Kidney (tissue), 22 donors: ENCODE data around the gene AP4M1. TPM values are rescaled to one million over a fixed set of nuclear protein-coding genes. Genes with fewer than 3 reads are reported as not detected.
A peak's percentile ranks its signal among the peaks of the same experiment; 100 is the strongest.

Experiments
- DNase-seq, 5 donors: peaks; one replicate each; pipeline ENCODE4 v3.0.0-alpha.2; 2013 to 2020
- FAIRE-seq: peaks from 2 replicates; lab custom pipeline; 2012; peaks lifted over from hg19 to GRCh38; lab: Jason Lieb, UNC
- H3K27ac ChIP-seq, 2 donors: one replicate each; pipeline ENCODE4 v1.7.0; 2013; ENCODE audit warnings: low read depth in 2 of 2, low read length in 2 of 2, inconsistent platforms in 1 of 2
- H3K27me3 ChIP-seq: one replicate; pipeline ENCODE4 v1.7.1; 2013; ENCODE audit warnings: low read length, inconsistent platforms; ENCODE audit not compliant: control insufficient read depth, insufficient read depth
- H3K36me3 ChIP-seq, 3 donors: one replicate each; pipeline versions ENCODE4 v1.7.0 to v1.7.1; 2013; ENCODE audit warnings: low read length in 3 of 3, control low read depth in 1 of 3, inconsistent platforms in 1 of 3; ENCODE audit not compliant: insufficient read depth in 3 of 3, control insufficient read depth in 2 of 3
- H3K4me1 ChIP-seq, 3 donors: one replicate each; pipeline versions ENCODE4 v1.7.0 to v1.7.1; 2013; ENCODE audit warnings: low read length in 3 of 3, inconsistent platforms in 1 of 3, low read depth in 1 of 3; ENCODE audit not compliant: control insufficient read depth in 2 of 3, insufficient read depth in 2 of 3
- H3K4me3 ChIP-seq, 3 donors: one replicate each; pipeline versions ENCODE4 v1.7.0 to v1.8.1; 2013; ENCODE audit warnings: low read length in 3 of 3, control low read depth in 1 of 3, inconsistent platforms in 1 of 3
- H3K9ac ChIP-seq, 3 donors: one replicate each; pipeline versions ENCODE4 v1.7.0 to v1.7.1; 2013; ENCODE audit warnings: low read length in 3 of 3, control low read depth in 1 of 3, inconsistent platforms in 1 of 3
- H3K9me3 ChIP-seq, 3 donors: one replicate each; pipeline versions ENCODE4 v1.7.0 to v1.7.1; 2013; ENCODE audit warnings: low read length in 3 of 3, control low read depth in 1 of 3, inconsistent platforms in 1 of 3; ENCODE audit not compliant: control insufficient read depth in 2 of 3, insufficient read depth in 1 of 3
- CTCF ChIP-seq: IDR thresholded peaks from 3 replicates; pipeline ENCODE4 v1.5.1; 2012; ENCODE audit warnings: mild to moderate bottlenecking, moderate library complexity, borderline replicate concordance; ENCODE audit not compliant: insufficient read depth; ENCODE audit errors: extremely low read depth
- intact Hi-C: fragments of 100-400 bp; cut with DNase I; formaldehyde crosslinking; loops from one replicate; pipeline ENCODE4 v1.11.1; 2022
- long read RNA-seq, 10 donors: library from polyadenylated mRNA in 1 of 10; unstranded in 1 of 10; transcript quantifications; one replicate each; pipeline ENCODE4 v2.0.0 and lab custom pipeline, GENCODE V29; 2021 to 2026
- polyA plus RNA-seq: library from polyadenylated mRNA; stranded (reverse); fragments of 350-450 nt; fragmentation: Illumina TruSeq; extraction: RNeasy Lipid Tissue Mini Kit (QIAGEN cat#74804); gene quantifications from one replicate; pipeline ENCODE4 v1.2.3, GENCODE V29; 2014; ENCODE audit warnings: low read depth, low replicate concordance; ENCODE audit not compliant: insufficient read depth
- total RNA-seq: library from RNA; stranded (reverse); fragmentation: NEBNext Ultra II Directional; extraction: Animal tissue kit (Norgen Biotek cat#: 25700); gene quantifications from one replicate; pipeline ENCODE4 v1.2.1, GENCODE V29; 2021
- donor health status: control.
- donor health status: control.
- donor health status: control.
- donor health status: control.
- donor health status: control.
- donor health status: DM: yes; HTN: yes; CAD: no.
- donor health status: Normal renal cell carcinoma (clear cell type).

Gene AP4M1, protein sequence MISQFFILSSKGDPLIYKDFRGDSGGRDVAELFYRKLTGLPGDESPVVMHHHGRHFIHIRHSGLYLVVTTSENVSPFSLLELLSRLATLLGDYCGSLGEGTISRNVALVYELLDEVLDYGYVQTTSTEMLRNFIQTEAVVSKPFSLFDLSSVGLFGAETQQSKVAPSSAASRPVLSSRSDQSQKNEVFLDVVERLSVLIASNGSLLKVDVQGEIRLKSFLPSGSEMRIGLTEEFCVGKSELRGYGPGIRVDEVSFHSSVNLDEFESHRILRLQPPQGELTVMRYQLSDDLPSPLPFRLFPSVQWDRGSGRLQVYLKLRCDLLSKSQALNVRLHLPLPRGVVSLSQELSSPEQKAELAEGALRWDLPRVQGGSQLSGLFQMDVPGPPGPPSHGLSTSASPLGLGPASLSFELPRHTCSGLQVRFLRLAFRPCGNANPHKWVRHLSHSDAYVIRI
- 22.8 TPM for total RNA-seq
- polyA plus RNA-seq: 16.4 TPM
- long read RNA-seq, donor 1, partial matches to known transcripts: 14 of 18 reads
- long read RNA-seq, donor 1, other reads (novel, unspliced or antisense): 0 of 18 reads
- long read RNA-seq, donor 2, partial matches to known transcripts: 13 of 23 reads
- long read RNA-seq, donor 2, other reads (novel, unspliced or antisense): 6 of 23 reads
- long read RNA-seq, donor 3, transcript AP4M1-201 (15 exons, 1,817 nt): major isoform, 5 of 46 reads
- long read RNA-seq, donor 3, partial matches to known transcripts: 41 of 46 reads
- long read RNA-seq, donor 3, other reads (novel, unspliced or antisense): 0 of 46 reads
- long read RNA-seq, donor 4, transcript AP4M1-201 (15 exons, 1,817 nt): major isoform, 5 of 39 reads
- long read RNA-seq, donor 4, partial matches to known transcripts: 26 of 39 reads
- long read RNA-seq, donor 4, other reads (novel, unspliced or antisense): 8 of 39 reads
- long read RNA-seq, donor 5: 0 reads
- long read RNA-seq, donor 6, partial matches to known transcripts: 0 of 3 reads
- long read RNA-seq, donor 6, other reads (novel, unspliced or antisense): 0 of 3 reads
- long read RNA-seq, donor 7, transcript AP4M1-201 (15 exons, 1,817 nt): major isoform, 12 of 33 reads
- long read RNA-seq, donor 7, partial matches to known transcripts: 7 of 33 reads
- long read RNA-seq, donor 7, other reads (novel, unspliced or antisense): 14 of 33 reads
- long read RNA-seq, donor 8, partial matches to known transcripts: 0 of 4 reads
- long read RNA-seq, donor 8, other reads (novel, unspliced or antisense): 0 of 4 reads
- long read RNA-seq, donor 9, partial matches to known transcripts: 0 of 1 reads
- long read RNA-seq, donor 9, other reads (novel, unspliced or antisense): 0 of 1 reads
- long read RNA-seq, donor 10, partial matches to known transcripts: 44 of 48 reads
- long read RNA-seq, donor 10, other reads (novel, unspliced or antisense): 0 of 48 reads

DNA sequence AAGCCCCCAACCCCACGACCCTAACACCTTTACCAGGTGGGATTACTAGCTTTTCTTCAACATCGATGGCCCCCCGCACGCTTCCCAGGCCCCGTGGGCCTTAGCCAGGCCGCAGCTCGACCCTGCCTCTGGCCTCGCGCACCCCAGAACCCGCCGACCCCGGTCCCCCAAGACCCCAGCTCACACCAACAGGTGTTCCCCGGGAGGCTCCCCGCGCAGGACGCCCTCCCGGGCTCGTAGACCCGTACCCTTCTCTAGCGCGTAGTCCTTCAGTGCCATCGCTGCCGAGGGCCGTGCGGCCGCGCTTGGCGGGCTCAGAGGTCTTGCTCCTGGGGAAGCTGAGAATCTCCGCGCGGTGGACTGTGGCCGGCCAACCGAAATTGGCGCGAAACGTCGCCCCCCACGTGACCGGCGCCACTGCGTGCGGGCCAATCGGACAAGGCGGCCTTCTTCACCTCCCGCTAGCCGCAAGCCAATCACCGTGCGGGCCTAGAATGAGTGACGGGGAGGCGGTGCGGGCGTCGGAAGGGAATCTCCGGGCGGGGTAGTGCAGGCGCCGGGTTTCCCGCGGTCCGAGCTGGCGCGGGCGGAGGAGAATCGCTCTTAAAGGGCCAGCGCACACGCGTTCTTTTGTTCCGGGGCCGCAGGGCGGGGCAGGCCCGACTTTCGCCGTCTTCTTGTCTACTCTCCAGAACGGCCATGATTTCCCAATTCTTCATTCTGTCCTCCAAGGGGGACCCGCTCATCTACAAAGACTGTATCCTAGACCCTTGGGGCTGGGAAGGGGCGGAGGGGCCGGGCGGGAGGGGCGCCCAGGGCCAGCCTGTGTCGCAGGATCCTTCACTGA is at the start of gene AP4M1, which contains the start of gene MCM7:
Gene AP4M1 (plus strand): TSS at position 628 of the 847 bp plus-strand sequence. CDS start 72 bp downstream, at position 700.
Gene MCM7 (minus strand): TSS at position 382 of the 847 bp plus-strand sequence. CDS start 103 bp downstream, at position 279.
- no peaks in the 10 kb centered on the region for H3K27me3 ChIP-seq
- H3K36me3 ChIP-seq: peaks cover 22 to 40% (median 23%) of the 10 kb centered on the region in 3 donors
- DNase-seq (peak; percentile 99 to 100 (median 99)), FAIRE-seq (peak; percentile 25)
- H3K27ac ChIP-seq: peak within 1 kb of the TSS; percentile 76 to 89
- peaks cover 0 to 10% (median 6%) of the 10 kb centered on the region in 3 donors for H3K4me1 ChIP-seq
- intact Hi-C loops: no loop called here
- no peak for TF ChIP-seq CTCF
- peak within 1 kb of the TSS; percentile 22 to 66 (median 51) for H3K9ac ChIP-seq
- peak within 1 kb of the TSS; percentile 69 to 84 (median 83) for H3K4me3 ChIP-seq
- H3K9me3 ChIP-seq: no peaks in the 10 kb centered on the region

- Histone ChIP-seq H3K4me3 (no peak overlapping the region), H3K27ac (no peak overlapping the region), H3K4me1 (peaks cover 0 to 16% (median 0%) of the 10 kb centered on the region in 3 donors), H3K9me3 (no peaks in the 10 kb centered on the region), H3K27me3 (no peaks in the 10 kb centered on the region), H3K9ac (no peak overlapping the region), H3K36me3 (peaks cover 0 to 14% (median 5%) of the 10 kb centered on the region in 3 donors)
- DNase-seq (peak in 4 of 5 donors; percentile 9 to 78 (median 44)), FAIRE-seq (no peak)
- peak; percentile 34 for TF ChIP-seq CTCF
- intact Hi-C loops: no loop called here
Measured at GRCh38 chr7:100053215-100053614, 48.2 kb upstream of the AP4M1 start.
